GM19035 (cell line): ENCODE results near the gene PKN3.

Experiments used
- ATAC-seq: cut with Tn5 transposase; IDR thresholded peaks from one replicate; pipeline ENCODE4 v1.9.1; 2021; ENCODE audit not compliant: unreplicated experiment

Gene PKN3

GRCh38 chr9:128715436-128715750 is 13.1 kb downstream of the PKN3 start:
- ATAC-seq: no peak

- ATAC-seq: no peak
Observed at GRCh38 chr9:128716581-128717254, 14.4 kb downstream of the PKN3 start.

GRCh38 chr9:128718047-128718446 is 15.7 kb downstream of the PKN3 start:
- no peak for ATAC-seq

GRCh38 chr9:128718475-128718874 is 16.2 kb downstream of the PKN3 start:
- ATAC-seq: no peak

- no peak for ATAC-seq
Observed at GRCh38 chr9:128719919-128720605, 17.8 kb downstream of the PKN3 start.

GRCh38 chr9:128720841-128721486 is 18.7 kb downstream of the PKN3 start:
- no peak for ATAC-seq

GRCh38 chr9:128721487-128722010 is 19.2 kb downstream of the PKN3 start:
- no peak for ATAC-seq

- no peak for ATAC-seq
Observed at GRCh38 chr9:128722380-128723351, 20.4 kb downstream of the PKN3 start.

GRCh38 chr9:128723352-128723865 is 21.1 kb downstream of the PKN3 start:
- no peak for ATAC-seq

- peak; percentile 94 for ATAC-seq
Observed at GRCh38 chr9:128723866-128724743, 21.8 kb downstream of the PKN3 start, which contains the start of gene ZDHHC12. Gene ZDHHC12 (minus strand): TSS chr9:128724127. CDS start chr9:128724093, 34 bp downstream.

GRCh38 chr9:128724744-128725211 is 22.5 kb downstream of the PKN3 start:
- ATAC-seq: peak; percentile 4

- ATAC-seq: no peak
Observed at GRCh38 chr9:128727640-128728248, 25.4 kb downstream of the PKN3 start.

GRCh38 chr9:128728298-128728697 is 26.0 kb downstream of the PKN3 start:
- no peak for ATAC-seq

GRCh38 chr9:128729302-128729701 is 27.0 kb downstream of the PKN3 start:
- no peak for ATAC-seq

GRCh38 chr9:128729766-128730517 is 27.6 kb downstream of the PKN3 start:
- no peak for ATAC-seq

GRCh38 chr9:128731093-128731492 is 28.8 kb downstream of the PKN3 start:
- no peak for ATAC-seq

- ATAC-seq: no peak
Observed at GRCh38 chr9:128731691-128732090, 29.4 kb downstream of the PKN3 start.

- no peak for ATAC-seq
Observed at GRCh38 chr9:128732576-128732975, 30.3 kb downstream of the PKN3 start.
